ENCODE results near the gene IRX3.

DNA sequence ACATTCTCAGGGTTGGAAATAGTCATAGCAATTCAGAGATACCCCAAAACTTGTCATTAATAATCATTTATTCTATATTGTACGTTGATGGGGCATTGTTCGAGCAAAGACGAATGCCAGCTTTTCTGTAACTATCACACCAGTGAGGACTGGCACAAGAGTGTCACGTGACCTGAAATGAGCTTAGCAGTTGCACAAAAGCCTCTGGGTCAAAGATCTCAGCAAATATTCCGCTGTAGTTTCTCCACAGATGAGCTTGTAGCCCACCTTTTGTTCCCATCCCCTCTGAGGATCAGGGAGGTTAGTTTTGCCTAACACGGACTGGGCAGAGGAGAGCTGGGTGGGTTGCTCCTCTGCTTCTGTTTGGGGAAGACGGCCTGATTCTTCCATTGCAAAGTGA is 18.2 kb downstream of the IRX3 start:
- TF ChIP-seq POLR2A (IDR thresholded peaks at IDR 0.05): no peak
- TF ChIP-seq, protein P1, sequence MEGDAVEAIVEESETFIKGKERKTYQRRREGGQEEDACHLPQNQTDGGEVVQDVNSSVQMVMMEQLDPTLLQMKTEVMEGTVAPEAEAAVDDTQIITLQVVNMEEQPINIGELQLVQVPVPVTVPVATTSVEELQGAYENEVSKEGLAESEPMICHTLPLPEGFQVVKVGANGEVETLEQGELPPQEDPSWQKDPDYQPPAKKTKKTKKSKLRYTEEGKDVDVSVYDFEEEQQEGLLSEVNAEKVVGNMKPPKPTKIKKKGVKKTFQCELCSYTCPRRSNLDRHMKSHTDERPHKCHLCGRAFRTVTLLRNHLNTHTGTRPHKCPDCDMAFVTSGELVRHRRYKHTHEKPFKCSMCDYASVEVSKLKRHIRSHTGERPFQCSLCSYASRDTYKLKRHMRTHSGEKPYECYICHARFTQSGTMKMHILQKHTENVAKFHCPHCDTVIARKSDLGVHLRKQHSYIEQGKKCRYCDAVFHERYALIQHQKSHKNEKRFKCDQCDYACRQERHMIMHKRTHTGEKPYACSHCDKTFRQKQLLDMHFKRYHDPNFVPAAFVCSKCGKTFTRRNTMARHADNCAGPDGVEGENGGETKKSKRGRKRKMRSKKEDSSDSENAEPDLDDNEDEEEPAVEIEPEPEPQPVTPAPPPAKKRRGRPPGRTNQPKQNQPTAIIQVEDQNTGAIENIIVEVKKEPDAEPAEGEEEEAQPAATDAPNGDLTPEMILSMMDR (IDR thresholded peaks at IDR 0.05): no peak

Data from ovary (tissue), 3 donors.